GM18861 (cell line): ENCODE measurements around the gene EAF2.
"Not testable (repeated sequence)": the region's sequence is repeated elsewhere in the genome, so short reads cannot be mapped to it uniquely, and the experiment has no call there.

ENCODE experiments used
- ATAC-seq: cut with Tn5 transposase; IDR thresholded peaks from one replicate; pipeline ENCODE4 v1.9.1; 2021; ENCODE audit not compliant: unreplicated experiment

EAF2 gene

GRCh38 chr3:121857778-121858177, 22.8 kb downstream of the EAF2 start:
- not testable (repeated sequence) for ATAC-seq

GRCh38 chr3:121863247-121863646, 28.2 kb downstream of the EAF2 start:
- ATAC-seq = not testable (repeated sequence)

- ATAC-seq = no peak
These were observed 28.8 kb downstream of the EAF2 start for GRCh38 chr3:121863801-121864200.

- no peak for ATAC-seq
These were observed 34.7 kb downstream of the EAF2 start for GRCh38 chr3:121869736-121870135.

- ATAC-seq = no peak
These were observed 35.7 kb downstream of the EAF2 start for GRCh38 chr3:121870717-121871116.

GRCh38 chr3:121871430-121871829, 36.4 kb downstream of the EAF2 start:
- ATAC-seq = no peak

GRCh38 chr3:121878411-121878810, 43.4 kb downstream of the EAF2 start:
- no peak for ATAC-seq

- ATAC-seq = no peak
These were observed 48.5 kb downstream of the EAF2 start for GRCh38 chr3:121883507-121883906.

- ATAC-seq = no peak
These were observed 50.4 kb downstream of the EAF2 start for GRCh38 chr3:121885386-121885785.

GRCh38 chr3:121894301-121894990, 59.4 kb downstream of the EAF2 start, which contains the start of gene SLC15A2:
SLC15A2 (plus strand) TSS chr3:121894401; CDS start chr3:121894477, 76 bp downstream.
- no peak for ATAC-seq

- ATAC-seq = no peak
These were observed 60.1 kb downstream of the EAF2 start for GRCh38 chr3:121895121-121895520.

- no peak for ATAC-seq
These were observed 60.7 kb downstream of the EAF2 start for GRCh38 chr3:121895736-121896135.

GRCh38 chr3:121896823-121897222, 61.8 kb downstream of the EAF2 start:
- ATAC-seq = no peak

GRCh38 chr3:121897296-121897695, 62.3 kb downstream of the EAF2 start:
- no peak for ATAC-seq

- ATAC-seq = no peak
These were observed 78.4 kb downstream of the EAF2 start for GRCh38 chr3:121913305-121913990.

- ATAC-seq = no peak
These were observed 79.3 kb downstream of the EAF2 start for GRCh38 chr3:121914081-121914998.

- ATAC-seq = no peak
These were observed 81.2 kb downstream of the EAF2 start for GRCh38 chr3:121916189-121916588.

- no peak for ATAC-seq
These were observed 83.9 kb downstream of the EAF2 start for GRCh38 chr3:121918779-121919483.

GRCh38 chr3:121924734-121925133, 89.7 kb downstream of the EAF2 start:
- ATAC-seq = no peak

- ATAC-seq = no peak
These were observed 91.4 kb downstream of the EAF2 start for GRCh38 chr3:121926380-121926779.
